GM10248 (cell line): ENCODE data around the gene ARHGAP23.
"Not testable (repeated sequence)": the region's sequence is repeated elsewhere in the genome, so short reads cannot be mapped to it uniquely, and the experiment has no call there.

ENCODE experiments used
- CTCF ChIA-PET: fragments of 300-600 bp; sonication (Branson Sonifier 250); formaldehyde crosslinking; extraction: SDS; loops from one replicate; lab custom pipeline; 2021; ENCODE audit warnings: antibody characterized with exemption; lab: Yijun Ruan, JAX
- POLR2A ChIA-PET: fragments of 350-650 bp; sonication (Branson Sonifier 250); formaldehyde crosslinking; extraction: SDS; loops from one replicate; lab custom pipeline; 2020; ENCODE audit warnings: antibody characterized with exemption; lab: Yijun Ruan, JAX
- DNase-seq: peaks from one replicate; pipeline ENCODE4 v3.0.0; 2012; ENCODE audit errors: extremely low spot score
- TF ChIP-seq, protein P1 (sequence below): IDR thresholded peaks from 2 replicates; pipeline ENCODE4 v1.5.1; 2012; ENCODE audit warnings: mild to moderate bottlenecking, low read depth; ENCODE audit errors: extremely low read depth, missing control alignments, control extremely low read depth

Gene ARHGAP23

DNA sequence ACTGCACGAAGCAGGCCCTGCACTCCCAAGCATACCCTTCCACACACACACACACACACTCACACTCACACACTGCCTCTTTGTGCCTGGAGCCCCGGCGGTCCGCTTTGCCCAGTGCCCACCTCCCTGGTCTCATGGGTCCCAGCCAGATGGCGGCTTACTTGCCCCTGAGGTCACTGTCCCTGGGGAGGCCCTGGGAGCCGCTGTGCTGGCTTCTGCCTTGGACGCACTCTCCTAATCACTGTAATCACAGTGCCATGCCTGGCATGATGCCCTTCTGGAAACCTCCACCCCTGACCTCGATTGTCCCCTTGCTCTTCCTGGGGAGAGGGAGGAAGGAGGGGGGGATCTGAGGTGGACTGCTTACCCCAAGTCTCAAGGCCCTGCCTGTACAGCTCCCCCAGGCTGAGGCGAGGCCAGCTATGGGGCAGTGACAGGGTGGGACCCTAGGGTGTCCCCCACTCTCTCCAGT is 36.0 kb downstream of the ARHGAP23 start:
- ChIA-PET POLR2A (no interaction called here), CTCF (no interaction called here)
- DNase-seq, result peak; percentile 8
- TF ChIP-seq, protein P1, sequence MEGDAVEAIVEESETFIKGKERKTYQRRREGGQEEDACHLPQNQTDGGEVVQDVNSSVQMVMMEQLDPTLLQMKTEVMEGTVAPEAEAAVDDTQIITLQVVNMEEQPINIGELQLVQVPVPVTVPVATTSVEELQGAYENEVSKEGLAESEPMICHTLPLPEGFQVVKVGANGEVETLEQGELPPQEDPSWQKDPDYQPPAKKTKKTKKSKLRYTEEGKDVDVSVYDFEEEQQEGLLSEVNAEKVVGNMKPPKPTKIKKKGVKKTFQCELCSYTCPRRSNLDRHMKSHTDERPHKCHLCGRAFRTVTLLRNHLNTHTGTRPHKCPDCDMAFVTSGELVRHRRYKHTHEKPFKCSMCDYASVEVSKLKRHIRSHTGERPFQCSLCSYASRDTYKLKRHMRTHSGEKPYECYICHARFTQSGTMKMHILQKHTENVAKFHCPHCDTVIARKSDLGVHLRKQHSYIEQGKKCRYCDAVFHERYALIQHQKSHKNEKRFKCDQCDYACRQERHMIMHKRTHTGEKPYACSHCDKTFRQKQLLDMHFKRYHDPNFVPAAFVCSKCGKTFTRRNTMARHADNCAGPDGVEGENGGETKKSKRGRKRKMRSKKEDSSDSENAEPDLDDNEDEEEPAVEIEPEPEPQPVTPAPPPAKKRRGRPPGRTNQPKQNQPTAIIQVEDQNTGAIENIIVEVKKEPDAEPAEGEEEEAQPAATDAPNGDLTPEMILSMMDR, result no peak

DNA sequence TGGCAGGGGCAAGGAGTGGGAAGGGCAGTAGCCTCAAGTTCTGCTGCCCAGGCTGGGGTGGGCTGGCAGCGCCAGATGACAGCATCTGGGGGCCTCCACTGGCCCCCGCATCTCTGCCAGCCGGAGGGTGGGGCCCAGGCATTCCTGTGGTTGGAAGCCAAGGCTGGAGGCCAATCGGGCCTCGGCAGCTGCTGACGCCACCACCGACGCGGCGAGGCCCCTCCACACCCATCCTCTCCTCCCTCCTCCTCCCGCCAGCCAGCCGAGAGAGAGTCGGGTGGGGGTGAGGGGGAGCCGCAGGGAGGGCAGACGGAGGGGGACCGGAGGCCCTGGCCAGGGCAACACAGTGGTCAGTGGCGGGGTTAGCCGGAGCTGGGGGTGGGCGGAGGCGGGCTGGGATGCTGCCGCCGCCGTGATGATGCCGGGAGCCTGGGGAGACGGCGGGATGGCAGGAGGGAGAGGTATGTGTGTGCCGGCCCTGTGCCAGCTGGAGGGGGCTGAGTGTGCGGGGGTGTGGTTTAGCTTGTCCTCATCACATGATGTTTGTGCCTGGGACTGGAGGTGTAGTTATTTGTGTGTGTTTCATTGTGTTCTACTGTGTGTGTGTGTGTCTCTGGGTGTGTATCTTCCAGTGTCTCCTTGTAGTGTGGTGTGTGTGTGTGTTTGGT is 36.6 kb downstream of the ARHGAP23 start:
- POLR2A ChIA-PET, result no interaction called here
- DNase-seq, result peak; percentile 7
- TF ChIP-seq, protein P1, result no peak

DNA sequence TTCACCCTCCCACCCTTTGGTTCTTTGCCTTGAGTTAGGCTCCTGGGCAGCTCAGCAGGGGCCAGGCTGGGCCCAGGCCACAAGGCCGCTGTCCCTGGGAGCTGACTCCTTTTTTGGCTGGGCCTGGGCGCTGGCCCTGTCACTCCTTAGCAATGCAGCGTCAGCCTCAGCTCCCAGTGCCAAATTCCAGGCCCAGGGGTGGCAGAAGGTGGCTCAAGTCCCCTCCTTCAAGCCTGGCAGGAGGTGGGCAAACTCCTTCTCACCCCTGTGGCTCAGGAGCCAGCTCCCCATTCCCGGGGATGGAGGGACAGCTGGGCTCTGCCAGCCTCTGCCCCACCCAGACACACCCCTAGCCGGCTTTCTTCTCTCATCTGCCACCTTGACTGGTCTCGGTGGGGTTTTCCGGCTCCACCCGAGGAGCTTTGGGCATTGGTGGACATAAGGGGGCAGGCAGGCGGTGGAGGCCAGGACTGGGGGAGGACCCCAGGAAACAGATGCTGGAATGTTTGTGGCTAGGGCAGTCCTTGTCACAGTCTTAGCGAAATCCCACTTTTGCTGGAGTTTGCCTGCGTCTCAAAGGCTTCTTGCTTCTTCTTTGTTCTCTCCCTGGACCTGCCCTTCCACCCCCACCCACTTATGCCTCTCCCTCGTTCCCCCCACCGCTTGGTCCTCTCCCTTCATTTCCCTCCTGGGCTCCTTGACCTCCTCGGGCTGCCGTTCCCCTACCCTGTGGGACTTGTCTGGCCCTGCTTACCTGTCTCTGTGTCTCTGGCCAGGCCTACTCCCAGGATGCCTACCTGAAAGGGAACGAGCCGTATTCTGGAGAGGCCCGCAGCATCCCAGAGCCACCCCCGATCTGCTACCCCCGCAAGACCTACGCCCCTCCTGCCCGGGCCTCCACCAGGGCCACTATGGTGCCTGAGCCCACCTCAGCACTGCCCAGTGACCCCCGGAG is 37.4 kb downstream of the ARHGAP23 start:
- DNase-seq, result peak; percentile 20

More for the DNA sequence above, 36.6 kb downstream of the ARHGAP23 start:
- CTCF ChIA-PET, result no interaction called here

DNA sequence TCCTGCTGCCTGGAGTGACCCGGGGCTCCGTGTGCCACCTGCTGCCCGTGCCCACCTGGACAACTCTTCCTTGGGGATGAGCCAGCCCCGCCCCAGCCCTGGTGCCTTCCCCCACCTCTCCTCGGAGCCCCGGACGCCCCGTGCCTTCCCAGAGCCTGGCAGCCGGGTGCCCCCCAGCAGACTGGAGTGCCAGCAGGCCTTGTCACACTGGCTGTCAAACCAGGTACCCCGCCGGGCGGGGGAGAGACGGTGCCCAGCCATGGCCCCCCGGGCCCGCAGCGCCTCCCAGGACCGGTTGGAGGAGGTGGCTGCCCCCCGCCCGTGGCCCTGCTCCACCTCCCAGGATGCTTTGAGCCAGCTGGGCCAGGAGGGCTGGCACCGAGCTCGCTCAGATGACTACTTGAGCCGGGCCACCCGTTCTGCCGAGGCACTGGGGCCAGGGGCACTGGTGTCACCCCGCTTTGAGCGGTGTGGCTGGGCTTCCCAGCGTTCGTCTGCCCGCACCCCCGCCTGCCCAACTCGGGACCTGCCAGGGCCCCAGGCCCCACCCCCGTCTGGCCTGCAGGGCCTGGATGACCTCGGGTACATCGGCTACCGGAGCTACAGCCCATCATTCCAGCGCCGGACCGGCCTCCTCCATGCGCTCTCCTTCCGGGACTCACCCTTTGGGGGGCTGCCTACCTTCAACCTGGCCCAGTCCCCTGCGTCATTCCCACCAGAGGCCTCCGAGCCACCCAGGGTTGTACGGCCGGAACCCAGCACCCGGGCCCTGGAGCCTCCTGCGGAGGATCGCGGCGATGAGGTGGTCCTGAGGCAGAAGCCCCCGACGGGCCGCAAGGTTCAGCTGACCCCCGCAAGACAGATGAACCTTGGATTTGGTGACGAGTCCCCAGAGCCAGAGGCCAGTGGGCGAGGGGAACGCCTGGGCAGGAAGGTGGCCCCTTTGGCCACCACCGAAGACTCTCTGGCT is 38.4 kb downstream of the ARHGAP23 start:
- ChIA-PET CTCF (no interaction called here), POLR2A (no interaction called here)
- TF ChIP-seq, protein P1, result no peak
- DNase-seq, result peak; percentile 15

More for the DNA sequence above, 37.4 kb downstream of the ARHGAP23 start:
- ChIA-PET CTCF (no interaction called here), POLR2A (interaction anchor here (0.5 kb wide), 1 partner anchor 1728 kb away, joined by 5 read pairs; no protein-coding TSS in a partner anchor)
- TF ChIP-seq, protein P1, result no peak

DNA sequence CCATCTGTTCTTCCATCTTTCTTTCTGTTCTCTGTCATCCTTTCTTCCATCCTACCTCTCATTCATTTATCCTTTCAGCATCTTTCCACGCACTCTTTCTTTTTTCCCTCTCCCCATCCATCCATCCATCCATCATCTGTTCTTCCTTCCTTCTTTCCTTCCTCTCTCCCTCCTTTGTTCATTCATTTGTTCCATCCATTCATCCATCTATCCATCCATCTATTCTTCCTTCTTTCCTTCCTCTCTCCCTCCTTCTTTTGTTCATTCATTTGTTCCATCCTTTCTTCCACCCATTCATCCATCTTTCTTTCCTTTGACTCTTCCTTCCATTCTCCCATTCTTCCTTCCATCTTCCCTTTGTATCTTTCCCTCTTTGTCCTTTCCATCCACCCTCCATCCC is 39.2 kb downstream of the ARHGAP23 start:
- TF ChIP-seq, protein P1, result no peak
- CTCF ChIA-PET, result no interaction called here
- POLR2A ChIA-PET, result no interaction called here
- no peak for DNase-seq

DNA sequence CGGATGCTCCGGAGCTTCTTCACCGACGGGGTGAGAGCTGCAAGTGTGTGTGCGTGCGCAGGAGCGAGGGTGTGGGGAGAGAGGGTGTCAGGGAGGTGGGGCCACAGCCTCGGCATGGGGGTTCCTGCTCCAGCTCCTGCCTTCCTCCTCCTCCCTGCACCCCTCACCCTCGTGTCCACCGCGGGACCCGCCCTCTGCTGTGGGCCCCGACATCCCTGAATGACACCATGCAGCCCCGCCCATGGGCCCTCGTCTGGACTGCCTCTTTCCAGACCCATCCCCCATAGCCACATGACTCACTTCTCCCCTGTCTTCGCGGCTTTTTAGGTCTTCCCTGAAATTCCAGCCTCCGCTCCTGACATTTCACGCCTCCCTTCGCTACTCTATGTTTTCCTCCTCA is 41.6 kb downstream of the ARHGAP23 start:
- ChIA-PET CTCF (no interaction called here), POLR2A (no interaction called here)
- no peak for DNase-seq
- TF ChIP-seq, protein P1, result no peak

DNA sequence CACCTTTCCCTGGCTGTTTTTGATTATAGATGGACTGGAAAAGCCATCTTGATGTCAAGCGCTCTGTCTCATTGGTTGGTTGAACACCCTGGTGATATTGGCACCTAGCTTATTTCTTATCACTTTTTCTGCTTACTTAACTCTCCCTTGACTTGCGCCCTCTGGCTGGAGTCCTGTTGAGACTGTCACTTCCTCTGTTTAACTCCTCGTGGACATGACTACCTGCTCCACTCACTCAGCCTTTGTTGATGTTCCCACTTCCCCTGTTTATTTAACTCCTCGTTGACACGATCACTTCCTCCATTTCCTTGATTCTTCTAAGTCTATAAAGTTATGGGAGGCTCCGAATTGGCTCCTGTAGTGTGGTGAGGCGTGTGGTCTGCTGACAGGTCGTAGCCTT is 43.0 kb downstream of the ARHGAP23 start:
- CTCF ChIA-PET, DNase-seq, POLR2A ChIA-PET: not testable (repeated sequence)

DNA sequence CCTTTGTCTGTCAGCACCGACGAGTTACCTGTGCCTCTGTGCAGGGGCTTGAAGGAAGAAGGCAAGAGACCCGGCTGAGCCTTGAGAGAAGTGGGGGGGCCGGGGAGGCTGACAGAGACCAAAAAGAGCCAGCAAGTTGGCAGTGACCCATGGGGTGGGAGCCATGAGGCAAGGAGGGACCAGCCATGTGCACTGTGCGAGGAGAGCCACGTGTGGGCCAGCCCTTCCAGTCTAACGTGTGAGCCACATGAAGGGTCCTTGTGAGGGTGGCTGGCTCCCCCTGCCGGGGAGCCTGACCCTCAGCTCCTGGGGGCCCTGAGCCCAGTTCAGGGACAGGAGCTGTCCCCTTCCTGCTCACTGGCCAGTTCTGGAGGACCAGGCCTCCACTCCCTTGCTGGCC is 46.4 kb downstream of the ARHGAP23 start:
- peak; percentile 14 for DNase-seq
- POLR2A ChIA-PET, result not testable (repeated sequence)
- CTCF ChIA-PET, result interaction anchor here (1.1 kb wide), 1 partner anchor 53 kb away, joined by 3 read pairs; no protein-coding TSS in a partner anchor
